NB4 (cell line): ENCODE data around the gene FTH1.
"Not testable (repeated sequence)": the region's sequence is repeated elsewhere in the genome, so short reads cannot be mapped to it uniquely, and the experiment has no call there.

ENCODE experiments used
- DNase-seq: peaks from one replicate; pipeline ENCODE4 v3.0.0; 2010; ENCODE audit warnings: low read depth
- H3K4me3 ChIP-seq: one replicate; pipeline ENCODE4 v1.5.1; 2011; ENCODE audit warnings: mild to moderate bottlenecking, low read depth, low read length, moderate library complexity
- CTCF ChIP-seq: IDR thresholded peaks from one replicate; pipeline ENCODE4 v1.5.1; 2012; ENCODE audit warnings: low read depth, low read length
- MYC ChIP-seq: IDR thresholded peaks from 2 replicates; pipeline ENCODE4 v1.6.1; 2011; ENCODE audit warnings: low read depth, low read length
- POLR2A ChIP-seq: IDR thresholded peaks from 2 replicates; pipeline ENCODE4 v1.6.1; 2011; ENCODE audit warnings: mild to moderate bottlenecking; ENCODE audit not compliant: insufficient read length; ENCODE audit errors: extremely low read depth
- TF ChIP-seq, protein P1 (sequence below): IDR thresholded peaks from 2 replicates; pipeline ENCODE4 v1.6.1; 2011; ENCODE audit warnings: low read depth, low read length

The FTH1 gene

GRCh38 chr11:62011881-62012280 lies 44.4 kb upstream of the FTH1 start:
- DNase-seq, result no peak
- no peak for TF ChIP-seq MYC
- TF ChIP-seq, protein P1, sequence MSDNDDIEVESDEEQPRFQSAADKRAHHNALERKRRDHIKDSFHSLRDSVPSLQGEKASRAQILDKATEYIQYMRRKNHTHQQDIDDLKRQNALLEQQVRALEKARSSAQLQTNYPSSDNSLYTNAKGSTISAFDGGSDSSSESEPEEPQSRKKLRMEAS, result no peak
- no peak for TF ChIP-seq POLR2A
- H3K4me3 ChIP-seq, result no peak overlapping the region

DNA sequence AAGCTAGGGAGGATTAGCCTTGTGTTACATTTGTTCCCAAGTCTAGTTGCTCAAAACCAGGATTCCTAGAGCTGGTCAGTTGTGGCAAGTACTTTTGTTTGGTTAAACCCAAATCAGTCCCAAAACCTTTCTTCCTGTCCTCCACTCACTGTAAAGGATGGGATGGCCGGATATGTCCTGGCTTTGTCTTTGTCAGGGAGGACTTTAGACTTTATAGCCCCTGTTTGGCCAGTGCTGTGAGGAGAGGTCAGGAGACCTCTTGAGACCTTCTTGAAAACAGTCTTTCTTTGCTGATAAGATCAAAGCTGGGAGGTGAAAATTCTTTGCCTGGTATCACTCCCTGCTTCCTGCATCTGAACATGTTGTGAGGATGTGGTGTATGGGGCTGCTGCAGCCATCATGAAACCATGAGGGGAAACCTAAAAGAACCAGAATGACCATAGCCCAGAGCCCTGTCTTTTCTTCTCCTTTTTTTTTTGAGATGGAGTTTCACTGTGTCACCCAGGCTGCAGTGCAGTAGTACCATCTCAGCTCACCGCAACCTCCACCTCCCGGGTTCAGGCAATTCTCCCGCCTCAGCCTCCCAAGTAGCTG lies 43.6 kb upstream of the FTH1 start:
- no peak overlapping the region for H3K4me3 ChIP-seq
- TF ChIP-seq, protein P1, result no peak
- TF ChIP-seq CTCF (no peak), MYC (no peak), POLR2A (no peak)
- peak; percentile 23 for DNase-seq

- DNase-seq, result no peak
- TF ChIP-seq, protein P1, result no peak
- H3K4me3 ChIP-seq, result no peak overlapping the region
Observed at GRCh38 chr11:62008193-62008592, 40.8 kb upstream of the FTH1 start.

GRCh38 chr11:62004473-62004872 lies 37.0 kb upstream of the FTH1 start:
- no peak overlapping the region for H3K4me3 ChIP-seq
- TF ChIP-seq, protein P1, result no peak; the same call in 1 of the 2 replicates
- peak; percentile 3; the same call in 1 of the 2 replicates for TF ChIP-seq MYC
- DNase-seq, result peak; percentile 98

GRCh38 chr11:62002283-62002682 lies 34.8 kb upstream of the FTH1 start:
- H3K4me3 ChIP-seq, DNase-seq: not testable (repeated sequence)

- peak; percentile 46 for DNase-seq
- no peak overlapping the region for H3K4me3 ChIP-seq
- TF ChIP-seq, protein P1, result no peak
- TF ChIP-seq POLR2A (no peak), MYC (no peak), CTCF (no peak)
Observed at GRCh38 chr11:62001450-62002191, 34.2 kb upstream of the FTH1 start.

- TF ChIP-seq POLR2A, result no peak
- no peak for TF ChIP-seq CTCF
- TF ChIP-seq MYC, result no peak
- TF ChIP-seq, protein P1, result no peak
- DNase-seq, result peak; percentile 25
Observed at GRCh38 chr11:62000539-62001446, 33.4 kb upstream of the FTH1 start.

More at GRCh38 chr11:62000539-62001446, 33.4 kb upstream of the FTH1 start:
- H3K4me3 ChIP-seq, result no peak overlapping the region
